Measurements from ENCODE around the gene RAVER1. TPM values are rescaled to one million over a fixed set of nuclear protein-coding genes. Genes with fewer than 3 reads are reported as not detected.
"Not testable (repeated sequence)": the region's sequence is repeated elsewhere in the genome, so short reads cannot be mapped to it uniquely, and the experiment has no call there.

RAVER1 gene
- total RNA-seq, 1 donor from 2014 or later: 12.3 TPM

DNA sequence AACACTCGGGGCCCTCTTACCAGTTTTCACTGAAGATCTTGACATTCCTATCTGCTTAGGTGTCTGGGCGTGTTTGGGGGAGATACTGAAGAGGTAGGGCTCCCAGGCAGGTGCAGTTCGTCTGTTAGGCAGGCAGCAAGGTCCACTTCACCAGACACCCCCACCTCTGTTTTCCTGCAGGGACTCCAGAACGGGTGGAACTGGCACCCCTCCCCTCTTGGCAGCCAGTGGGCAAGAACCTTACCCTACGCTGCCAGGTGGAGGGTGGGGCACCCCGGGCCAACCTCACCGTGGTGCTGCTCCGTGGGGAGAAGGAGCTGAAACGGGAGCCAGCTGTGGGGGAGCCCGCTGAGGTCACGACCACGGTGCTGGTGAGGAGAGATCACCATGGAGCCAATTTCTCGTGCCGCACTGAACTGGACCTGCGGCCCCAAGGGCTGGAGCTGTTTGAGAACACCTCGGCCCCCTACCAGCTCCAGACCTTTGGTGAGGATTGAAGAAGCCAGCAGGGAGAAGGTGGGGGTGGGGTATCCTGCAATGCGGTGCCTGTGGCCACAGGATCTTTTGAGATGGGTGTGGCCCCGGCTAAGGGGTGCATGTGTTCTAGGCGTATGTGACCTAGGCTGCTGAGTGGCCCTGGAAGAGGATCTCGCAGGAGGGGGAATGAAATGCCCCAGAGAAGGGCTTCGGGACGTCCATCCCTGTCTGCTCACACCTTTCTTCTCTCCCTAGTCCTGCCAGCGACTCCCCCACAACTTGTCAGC lies 49.8 kb downstream of the RAVER1 start:
- ATAC-seq (no peak), DNase-seq (no peak)

GRCh38 chr19:10282043-10282442 lies 51.3 kb downstream of the RAVER1 start:
- not testable (repeated sequence) for ATAC-seq, DNase-seq
- intact Hi-C loops (cut with micrococcal nuclease): loop anchor here (10.0 kb wide), 1 partner anchor 53 kb away; the partner anchor contains the start of genes ICAM3 and RAVER1

More for the DNA sequence above, 49.8 kb downstream of the RAVER1 start:
- intact Hi-C loops (cut with micrococcal nuclease): loop anchor here (10.0 kb wide), 1 partner anchor 51 kb away; the partner anchor contains the start of genes ICAM3 and RAVER1

DNA sequence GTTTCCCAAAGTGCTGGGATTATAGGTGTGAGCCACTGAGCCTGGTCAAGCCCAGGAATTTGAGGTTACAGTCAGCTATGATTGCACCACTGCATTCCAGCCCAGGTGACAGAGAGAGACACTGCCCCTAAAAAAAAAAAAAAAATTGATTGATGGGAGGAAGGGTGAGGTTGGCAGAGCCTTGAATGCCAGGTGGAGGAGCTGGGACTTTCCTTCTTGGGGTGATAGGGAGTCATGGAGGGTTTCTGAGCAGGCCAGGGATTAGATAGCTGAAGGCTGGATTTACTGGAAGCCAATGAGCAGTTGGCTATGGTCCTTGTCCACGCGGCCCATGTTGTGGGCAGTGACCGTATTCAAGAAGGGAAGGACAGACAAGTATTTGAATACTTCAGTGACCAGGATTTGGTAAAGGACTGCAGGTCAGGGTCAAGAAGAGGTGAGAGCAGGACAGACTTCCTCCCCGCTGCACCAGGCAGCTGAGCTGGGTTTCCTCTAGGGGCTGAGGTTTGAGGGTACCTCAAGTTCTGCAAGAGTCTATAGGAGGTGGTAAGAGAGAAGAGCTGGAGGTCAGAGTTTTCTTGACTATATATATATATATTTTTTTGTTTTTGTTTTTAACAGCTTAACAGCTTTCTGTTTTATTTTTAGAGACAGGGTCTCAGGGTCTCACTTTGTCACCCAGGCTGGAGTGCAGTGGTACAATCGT lies 53.4 kb downstream of the RAVER1 start:
- intact Hi-C loops (cut with micrococcal nuclease): loop anchor here (10.0 kb wide), 1 partner anchor 55 kb away; the partner anchor contains the start of genes ICAM3 and RAVER1
- ATAC-seq (no peak), DNase-seq (no peak)

GRCh38 chr19:10278935-10279334 lies 54.4 kb downstream of the RAVER1 start:
- ATAC-seq: no peak

GRCh38 chr19:10277795-10278589 lies 55.3 kb downstream of the RAVER1 start:
- DNase-seq: no peak
- ATAC-seq: no peak
- intact Hi-C loops (cut with micrococcal nuclease): no loop called here

More at GRCh38 chr19:10278935-10279334, 54.4 kb downstream of the RAVER1 start:
- DNase-seq: no peak
- intact Hi-C loops (cut with micrococcal nuclease): no loop called here

- DNase-seq (no peak), ATAC-seq (no peak)
- intact Hi-C loops (cut with micrococcal nuclease): no loop called here
Measured at GRCh38 chr19:10274589-10274988, 58.7 kb downstream of the RAVER1 start.

DNA sequence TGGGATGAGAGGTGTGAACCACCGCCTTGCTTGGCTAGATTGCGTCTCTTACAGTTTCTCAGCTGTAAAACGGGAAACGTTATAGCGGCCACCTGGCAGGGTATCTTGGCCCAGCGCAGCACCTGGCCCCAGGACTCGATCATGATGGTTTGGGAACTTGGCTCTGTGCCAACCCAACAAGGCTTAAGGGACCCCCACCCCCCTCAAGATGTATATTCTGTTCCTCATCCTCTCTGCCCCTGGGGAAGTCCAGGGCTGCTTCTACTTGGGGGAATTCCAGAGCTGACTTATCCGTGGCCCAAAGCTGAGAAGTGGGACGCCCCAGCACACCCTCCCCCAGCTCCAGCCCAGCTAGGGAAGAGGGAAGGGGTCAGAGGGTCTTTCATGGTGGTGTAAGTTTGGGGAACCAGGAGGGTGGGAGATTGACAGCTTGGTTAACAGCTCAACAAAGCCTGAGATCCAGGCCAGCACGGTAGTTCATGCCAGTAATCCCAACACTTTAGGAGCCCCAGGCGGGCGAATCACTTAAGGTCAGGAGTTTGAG lies 61.7 kb downstream of the RAVER1 start:
- DNase-seq: no peak
- intact Hi-C loops (cut with micrococcal nuclease): no loop called here
- ATAC-seq: no peak

GRCh38 chr19:10270616-10271394 lies 62.5 kb downstream of the RAVER1 start, which contains the start of gene ICAM1:
ICAM1 (plus strand) TSS chr19:10271120; CDS start chr19:10271160, 40 bp downstream.
- ATAC-seq (peak; percentile 76), DNase-seq (peak; percentile 87)
- intact Hi-C loops (cut with micrococcal nuclease): no loop called here

GRCh38 chr19:10270180-10270615 lies 63.1 kb downstream of the RAVER1 start:
- DNase-seq: peak; percentile 80
- intact Hi-C loops (cut with micrococcal nuclease): no loop called here
- peak; percentile 64 for ATAC-seq

- ATAC-seq: peak; percentile 85
- intact Hi-C loops (cut with micrococcal nuclease): loop anchor here (5.0 kb wide), 1 partner anchor 118 kb away; no protein-coding TSS in a partner anchor
- peak; percentile 93 for DNase-seq
Measured at GRCh38 chr19:10269333-10270179, 63.8 kb downstream of the RAVER1 start.

GRCh38 chr19:10268071-10268470 lies 65.3 kb downstream of the RAVER1 start:
- intact Hi-C loops (cut with micrococcal nuclease): loop anchor here (5.0 kb wide), 1 partner anchor 119 kb away; no protein-coding TSS in a partner anchor
- peak; percentile 18 for ATAC-seq
- DNase-seq: peak; percentile 48

GRCh38 chr19:10266706-10267105 lies 66.6 kb downstream of the RAVER1 start:
- no peak for ATAC-seq
- DNase-seq: no peak
- intact Hi-C loops (cut with micrococcal nuclease): loop anchor here (5.0 kb wide), 1 partner anchor 121 kb away; no protein-coding TSS in a partner anchor

Other genes starting within 250 kb of the RAVER1 start
- gene SHFL, start 247.2 kb downstream of the RAVER1 start, total RNA-seq: 8.2 TPM
- not detected for gene ANGPTL6, start 230.9 kb downstream of the RAVER1 start, total RNA-seq
- gene PPAN, start 227.2 kb downstream of the RAVER1 start, total RNA-seq: 21.4 TPM
- 4.2 TPM for gene P2RY11, start 221.8 kb downstream of the RAVER1 start, total RNA-seq
- gene EIF3G, start 213.6 kb downstream of the RAVER1 start, total RNA-seq: 179 TPM
- gene DNMT1, start 138.6 kb downstream of the RAVER1 start, total RNA-seq: 25.1 TPM
- 5.3 TPM for gene S1PR2, start 102.2 kb downstream of the RAVER1 start, total RNA-seq
- gene MRPL4, start 81.3 kb downstream of the RAVER1 start, total RNA-seq: 71.2 TPM
- gene ICAM1, start 62.4 kb downstream of the RAVER1 start, total RNA-seq: 7.3 TPM
- 0.52 TPM for gene ICAM4, start 46.6 kb downstream of the RAVER1 start, total RNA-seq
- 0.32 TPM for gene ICAM5, start 43.6 kb downstream of the RAVER1 start, total RNA-seq
- 0.87 TPM for gene ZGLP1, start 23.7 kb downstream of the RAVER1 start, total RNA-seq
- 18.2 TPM for gene FDX2, start 17.5 kb downstream of the RAVER1 start, total RNA-seq
- 25.3 TPM for gene ICAM3, start 6.1 kb upstream of the RAVER1 start, total RNA-seq
- gene TYK2, start 47.0 kb upstream of the RAVER1 start, total RNA-seq: 56.0 TPM
- gene CDC37, start 70.0 kb upstream of the RAVER1 start, total RNA-seq: 157 TPM
- 36.1 TPM for gene PDE4A, start 87.0 kb upstream of the RAVER1 start, total RNA-seq
- 87.7 TPM for gene KEAP1, start 169.8 kb upstream of the RAVER1 start, total RNA-seq
- gene S1PR5, start 183.9 kb upstream of the RAVER1 start, total RNA-seq: not detected
- 61.4 TPM for gene ATG4D, start 210.4 kb upstream of the RAVER1 start, total RNA-seq
- 9.3 TPM for gene KRI1, start 232.5 kb upstream of the RAVER1 start, total RNA-seq
- gene CDKN2D, start 235.4 kb upstream of the RAVER1 start, total RNA-seq: 8.3 TPM